Neural cell (in vitro differentiated cells): Measurements from ENCODE around the gene MGAT5.

Experiments
- POLR2AphosphoS5 ChIP-seq: IDR thresholded peaks from 2 replicates; pipeline ENCODE4 v1.6.1; 2012
- RAD21 ChIP-seq: fragments of 450-650 bp; conservative IDR thresholded peaks from 2 replicates; pipeline ENCODE4 v1.6.1; 2014; ENCODE audit warnings: antibody characterized with exemption, mild to moderate bottlenecking, moderate library complexity

DNA sequence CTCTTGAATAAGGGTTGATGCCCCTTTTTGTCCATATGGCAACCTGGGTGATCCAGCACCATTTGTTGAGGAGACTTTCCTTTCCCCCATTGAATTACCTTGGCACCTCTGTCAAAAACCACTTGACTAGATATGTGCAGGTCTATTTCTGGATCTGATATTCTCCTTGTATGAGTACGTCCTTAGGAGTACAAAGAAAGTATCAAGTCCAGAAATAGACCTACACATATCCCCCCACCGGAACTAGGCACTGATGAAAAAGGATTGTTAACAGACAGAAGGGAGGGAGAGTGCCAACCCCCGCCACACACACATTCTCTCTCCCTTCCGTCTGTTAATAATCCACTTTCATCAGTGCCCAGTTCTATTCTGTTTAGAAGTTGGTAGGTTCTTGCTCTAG, 239.9 kb downstream of the MGAT5 start:
- TF ChIP-seq RAD21 = no peak
- no peak for TF ChIP-seq POLR2AphosphoS5
